Raji (cell line): ENCODE data around the gene MARVELD3.

ENCODE experiments used
- POLR2A ChIP-seq: IDR thresholded peaks from 2 replicates; pipeline ENCODE4 v1.6.1; 2011; ENCODE audit warnings: low read depth, low read length, control low read depth; ENCODE audit not compliant: insufficient read depth

The MARVELD3 gene

GRCh38 chr16:71622088-71622487 lies 3.9 kb upstream of the MARVELD3 start:
- no peak for TF ChIP-seq POLR2A

GRCh38 chr16:71623597-71623996 lies 2.4 kb upstream of the MARVELD3 start:
- TF ChIP-seq POLR2A: no peak

DNA sequence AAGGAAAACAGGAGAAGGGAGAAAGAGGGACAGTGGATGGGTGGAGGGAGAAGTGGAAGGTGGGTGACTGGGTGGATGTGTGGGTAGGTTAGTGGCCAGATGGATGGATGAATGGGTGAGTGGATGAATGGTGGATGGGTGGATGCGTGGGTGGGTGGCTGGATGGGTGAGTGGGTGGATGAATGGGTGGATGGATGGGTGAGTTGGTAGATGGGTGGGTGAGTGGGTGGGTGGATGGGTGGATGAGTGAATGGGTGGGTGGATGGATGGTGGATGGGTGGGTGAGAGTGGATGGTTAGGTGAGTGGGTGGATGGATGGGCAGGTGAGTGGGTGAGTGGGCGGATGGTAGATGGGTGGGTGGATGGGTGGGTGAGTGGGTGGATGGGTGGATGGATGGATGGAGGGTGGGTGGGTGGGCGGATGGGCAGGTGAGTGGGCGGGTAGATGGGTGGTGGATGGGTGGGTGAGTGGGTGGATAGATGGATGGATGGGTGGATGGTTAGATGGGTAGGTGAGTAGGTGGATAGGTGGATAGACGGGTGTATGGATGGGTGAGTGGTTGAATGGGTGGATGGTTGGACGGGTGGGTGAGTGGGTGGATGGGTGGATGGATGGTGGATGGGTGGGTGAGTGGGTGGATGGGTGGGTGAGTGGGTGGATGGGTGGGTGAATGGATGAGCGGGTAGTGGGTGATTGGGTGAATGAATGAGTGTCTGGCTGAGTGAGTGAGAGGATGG lies 702 bp upstream of the MARVELD3 start:
- no peak for TF ChIP-seq POLR2A

- TF ChIP-seq POLR2A: no peak
Observed at GRCh38 chr16:71626858-71627213, 852 bp downstream of the MARVELD3 start.

GRCh38 chr16:71627731-71628181 lies 1.8 kb downstream of the MARVELD3 start:
- TF ChIP-seq POLR2A: no peak

DNA sequence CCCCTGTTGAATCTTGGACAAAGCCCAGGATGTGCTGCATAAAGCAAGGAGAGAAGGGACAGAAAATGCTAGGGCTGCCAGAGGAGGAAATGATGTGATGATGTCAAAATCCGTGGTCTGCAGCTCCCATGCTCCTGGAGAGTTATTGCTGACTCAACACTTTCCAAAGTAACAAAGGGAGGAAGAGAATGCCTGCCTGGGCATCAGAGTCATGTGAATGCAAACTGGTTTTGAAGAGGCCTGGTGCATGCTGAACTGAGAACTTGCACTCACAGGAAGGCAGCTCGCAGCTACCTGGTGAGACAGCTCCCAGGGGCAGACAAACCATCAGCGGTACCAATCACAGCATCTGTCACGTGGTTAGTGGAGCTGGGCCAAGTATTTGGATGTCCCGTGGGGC lies 2.8 kb downstream of the MARVELD3 start:
- TF ChIP-seq POLR2A: no peak

GRCh38 chr16:71629278-71630016 lies 3.5 kb downstream of the MARVELD3 start:
- TF ChIP-seq POLR2A: no peak

- no peak for TF ChIP-seq POLR2A
Observed at GRCh38 chr16:71630808-71631207, 4.8 kb downstream of the MARVELD3 start.

- TF ChIP-seq POLR2A: no peak
Observed at GRCh38 chr16:71631776-71632175, 5.8 kb downstream of the MARVELD3 start.

- TF ChIP-seq POLR2A: no peak
Observed at GRCh38 chr16:71635632-71636031, 9.6 kb downstream of the MARVELD3 start.

DNA sequence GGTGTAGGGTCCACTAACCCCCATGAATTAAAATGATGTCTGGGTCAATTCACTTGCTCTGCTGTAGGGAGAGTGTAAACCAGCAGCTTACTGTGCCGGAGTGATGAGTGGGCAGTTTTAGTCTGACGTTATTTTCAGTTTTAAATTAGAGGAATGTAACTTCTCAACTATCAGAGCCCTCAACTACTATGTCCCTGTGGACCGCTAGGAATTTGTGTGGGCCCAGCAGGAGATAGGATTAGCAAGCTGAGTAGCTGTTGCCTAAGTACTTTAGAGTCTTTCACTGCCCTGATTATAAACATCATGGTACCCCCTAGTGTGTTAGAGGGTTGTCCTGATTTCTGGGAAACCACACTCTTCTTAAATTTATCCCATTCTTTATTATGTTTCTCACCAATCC lies 11.4 kb downstream of the MARVELD3 start:
- no peak for TF ChIP-seq POLR2A

DNA sequence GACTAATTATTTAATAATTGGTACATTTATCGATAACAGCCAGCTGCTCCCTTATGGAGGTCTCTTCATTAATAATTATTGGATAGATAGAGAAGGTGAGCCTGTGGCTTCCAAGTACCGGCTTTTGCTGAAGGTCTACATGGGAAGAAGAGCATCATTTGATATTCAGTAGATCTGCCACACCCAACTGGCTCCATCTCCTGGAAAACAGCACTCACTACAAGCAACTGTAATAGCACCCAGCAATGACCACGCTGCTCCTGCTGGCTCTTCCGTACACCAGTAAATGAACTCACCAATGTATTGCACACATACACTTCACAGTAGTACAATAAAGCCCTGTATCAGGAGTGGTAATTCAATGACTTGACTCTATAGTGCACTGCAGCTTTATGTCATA lies 19.5 kb downstream of the MARVELD3 start:
- TF ChIP-seq POLR2A: no peak

- TF ChIP-seq POLR2A: no peak
Observed at GRCh38 chr16:71647391-71647790, 21.4 kb downstream of the MARVELD3 start.

- TF ChIP-seq POLR2A: no peak
Observed at GRCh38 chr16:71648162-71648561, 22.2 kb downstream of the MARVELD3 start.

DNA sequence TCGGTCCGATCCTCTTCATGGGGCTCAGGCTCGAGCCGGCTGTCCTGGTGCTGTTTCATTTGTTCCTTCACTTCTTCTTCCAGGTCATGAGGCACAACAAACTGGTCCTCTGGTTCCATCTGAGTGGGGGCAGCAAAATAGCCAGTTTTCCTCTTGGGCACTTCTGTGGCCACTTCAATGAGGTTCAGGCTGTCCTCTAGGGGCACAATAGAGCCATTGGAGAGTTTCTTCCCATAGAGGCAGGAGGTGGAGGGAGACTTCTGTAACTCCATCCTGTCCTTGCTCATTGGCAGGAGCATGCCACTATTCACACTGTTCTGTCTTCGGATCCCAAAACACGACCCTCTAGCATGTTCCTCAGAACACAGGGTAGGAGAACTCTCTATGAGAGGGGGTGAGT lies 22.9 kb downstream of the MARVELD3 start:
- TF ChIP-seq POLR2A: no peak

- no peak for TF ChIP-seq POLR2A
Observed at GRCh38 chr16:71649704-71650103, 23.7 kb downstream of the MARVELD3 start.

- no peak for TF ChIP-seq POLR2A
Observed at GRCh38 chr16:71658771-71659170, 32.8 kb downstream of the MARVELD3 start.

GRCh38 chr16:71659471-71659870 lies 33.5 kb downstream of the MARVELD3 start:
- TF ChIP-seq POLR2A: no peak
